ENCODE results near the gene FAAP100.

The FAAP100 gene

GRCh38 chr17:81579821-81580321, 27.7 kb upstream of the FAAP100 start:
- TF ChIP-seq GATA3 (IDR thresholded peaks at IDR 0.05; ENCODE audit: low read depth, low read length), result no peak
- no peak for TF ChIP-seq GATA2 (IDR thresholded peaks at IDR 0.05; ENCODE audit: low read depth, low read length)

DNA sequence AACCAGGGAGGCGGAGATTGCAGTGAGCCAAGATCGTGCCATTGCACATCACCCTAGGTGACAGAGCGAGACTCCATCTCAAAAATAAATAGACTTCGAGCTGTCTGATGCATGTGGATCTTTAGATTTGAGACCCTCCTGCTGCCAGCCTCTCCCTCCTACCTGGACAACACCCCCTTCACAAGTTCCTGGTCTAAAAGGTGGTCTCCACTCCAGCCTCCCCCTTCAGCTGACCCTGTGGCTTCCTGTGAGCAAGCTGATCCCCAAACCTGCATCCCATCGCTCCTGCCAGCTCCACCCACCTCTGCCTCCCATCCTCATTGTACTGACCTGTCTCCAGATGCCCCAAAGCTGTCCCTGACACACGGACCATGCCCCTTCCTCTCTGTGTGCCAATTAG, 27.1 kb upstream of the FAAP100 start:
- TF ChIP-seq GATA3 (IDR thresholded peaks at IDR 0.05; ENCODE audit: low read depth, low read length), result no peak
- no peak for TF ChIP-seq GATA2 (IDR thresholded peaks at IDR 0.05; ENCODE audit: low read depth, low read length)

DNA sequence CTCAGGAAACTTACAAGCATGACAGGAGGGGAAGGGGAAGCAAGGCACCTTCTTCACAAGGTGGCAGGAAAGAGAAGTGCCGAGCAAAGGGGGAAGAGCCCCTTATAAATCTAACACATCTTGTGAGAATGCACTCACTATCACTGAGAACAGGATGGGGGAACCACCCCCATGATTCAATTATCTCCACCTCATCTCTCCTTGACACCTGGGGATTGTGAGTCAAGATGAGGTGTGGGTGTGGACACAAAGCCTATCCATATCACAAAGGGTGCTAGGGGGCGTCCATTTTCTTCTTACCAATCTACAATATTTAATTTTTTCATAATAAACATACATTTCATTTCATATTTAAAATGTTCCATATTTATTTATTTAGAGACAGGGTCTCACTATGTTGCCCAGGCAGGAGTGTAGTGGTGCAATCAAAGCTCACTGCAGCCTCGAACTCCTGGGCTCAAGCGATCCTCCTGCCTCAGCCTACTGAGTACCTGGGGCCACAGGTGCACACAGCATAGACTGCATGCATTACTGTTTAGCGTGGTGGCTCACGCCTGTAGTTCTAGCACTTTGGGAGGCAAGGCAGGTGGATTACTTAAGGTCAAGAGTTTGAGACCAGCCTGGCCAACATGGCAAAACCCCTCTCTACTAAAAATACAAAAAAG, 26.5 kb upstream of the FAAP100 start:
- TF ChIP-seq GATA3 (IDR thresholded peaks at IDR 0.05; ENCODE audit: low read depth, low read length) (no peak), GATA2 (IDR thresholded peaks at IDR 0.05; ENCODE audit: low read depth, low read length) (no peak)

GRCh38 chr17:81578038-81578441, 25.9 kb upstream of the FAAP100 start:
- no peak for TF ChIP-seq GATA3 (IDR thresholded peaks at IDR 0.05; ENCODE audit: low read depth, low read length)

DNA sequence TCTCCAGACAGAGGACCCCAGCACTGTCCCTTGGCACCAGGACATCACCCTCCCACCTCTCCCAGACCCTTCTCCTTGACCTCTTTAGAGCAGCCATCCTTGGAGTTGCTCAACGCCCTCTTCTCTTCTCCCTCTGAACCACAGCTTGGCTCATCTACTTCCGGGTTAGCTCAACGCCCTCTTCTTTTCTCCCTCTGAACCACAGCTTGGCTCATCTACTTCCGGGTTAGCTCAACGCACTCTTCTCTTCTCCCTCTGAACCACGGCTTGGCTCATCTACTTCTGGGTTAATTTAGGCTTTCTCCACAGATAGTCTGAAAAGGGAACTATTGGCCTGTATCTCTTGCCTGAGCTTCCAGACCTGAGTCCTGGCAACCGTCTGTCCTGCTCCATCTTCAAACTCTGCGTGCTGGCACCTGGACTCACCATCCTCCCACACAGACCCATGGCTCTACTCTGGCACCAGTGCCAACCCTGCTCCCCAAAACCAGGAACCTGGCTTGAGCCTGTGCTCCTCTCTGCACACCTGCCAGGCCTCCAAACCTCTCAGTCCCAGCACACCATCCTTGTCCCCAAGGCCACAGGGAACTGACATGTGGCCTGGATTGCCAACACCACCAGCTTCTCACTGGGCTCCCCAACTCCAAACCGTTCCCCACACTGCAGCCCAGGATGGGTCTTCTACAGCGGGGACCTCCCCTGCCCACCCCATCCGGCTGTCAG, 25.3 kb upstream of the FAAP100 start:
- TF ChIP-seq GATA2 (IDR thresholded peaks at IDR 0.05; ENCODE audit: low read depth, low read length) (no peak), GATA3 (IDR thresholded peaks at IDR 0.05; ENCODE audit: low read depth, low read length) (no peak)

DNA sequence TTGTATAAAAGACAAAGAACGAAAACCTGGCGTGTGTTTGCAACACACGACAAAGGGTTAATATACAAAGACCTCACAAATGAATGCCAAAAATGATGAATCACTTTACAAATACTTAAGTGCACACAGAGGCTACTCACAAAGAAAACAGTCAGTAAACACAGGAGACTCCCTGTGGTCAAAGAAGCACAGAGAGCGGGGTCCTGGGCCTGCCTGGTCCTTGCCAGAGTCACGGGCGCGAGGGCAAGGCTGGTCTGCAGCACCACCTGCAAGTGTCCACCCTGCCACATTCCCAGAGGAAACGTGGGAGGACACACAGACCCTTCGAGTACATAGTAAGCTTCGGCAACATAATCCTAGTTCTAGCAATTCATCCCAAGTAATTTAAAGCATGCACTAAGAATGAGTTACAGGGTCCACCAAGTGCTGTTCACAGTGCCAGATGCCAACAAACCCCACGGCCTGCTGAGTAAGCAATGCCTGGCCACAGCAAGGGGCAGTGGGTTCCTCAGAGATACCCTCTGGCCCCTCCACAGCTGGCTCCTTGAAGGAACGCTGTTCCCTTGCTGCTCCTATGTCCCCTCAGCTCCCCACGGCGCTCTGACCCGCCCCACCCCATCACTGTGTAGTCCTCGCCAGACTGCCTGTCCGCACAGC, 24.6 kb upstream of the FAAP100 start:
- TF ChIP-seq GATA2 (IDR thresholded peaks at IDR 0.05; ENCODE audit: low read depth, low read length), result no peak
- no peak for TF ChIP-seq GATA3 (IDR thresholded peaks at IDR 0.05; ENCODE audit: low read depth, low read length)

DNA sequence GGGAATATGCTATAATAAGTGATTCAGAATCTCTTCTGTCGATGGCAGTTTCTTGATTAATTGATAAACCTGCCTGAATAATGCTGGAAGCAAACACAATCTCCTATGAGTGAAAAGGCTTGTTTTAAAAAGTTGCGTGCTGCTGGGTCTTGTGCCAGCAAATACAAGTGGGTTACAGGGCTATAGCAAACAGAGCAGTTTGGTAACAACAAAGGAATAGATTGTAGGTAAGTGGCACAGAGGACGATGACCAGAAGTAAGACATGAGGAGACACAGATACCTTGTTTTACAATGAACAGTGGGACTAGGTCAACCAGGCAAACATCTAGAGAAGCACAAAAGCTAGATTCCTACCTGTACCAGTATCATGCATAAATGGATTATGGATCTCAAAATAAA, 23.7 kb upstream of the FAAP100 start:
- TF ChIP-seq GATA3 (IDR thresholded peaks at IDR 0.05; ENCODE audit: low read depth, low read length) (no peak), GATA2 (IDR thresholded peaks at IDR 0.05; ENCODE audit: low read depth, low read length) (no peak)

DNA sequence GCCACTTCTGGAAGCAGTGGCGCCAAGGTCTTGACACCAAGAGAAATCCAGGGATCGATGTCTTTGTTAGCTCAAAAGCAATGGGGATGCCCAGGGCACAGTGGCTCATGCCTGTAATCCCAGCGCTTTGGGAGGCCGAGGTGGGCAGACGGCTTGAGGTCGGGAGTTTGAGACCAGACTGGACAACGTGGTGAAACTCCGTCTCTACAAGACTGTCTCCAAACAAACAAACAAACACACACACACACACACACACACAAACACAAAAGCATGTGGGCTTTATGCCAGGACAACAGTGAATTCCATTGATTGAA, 22.4 kb upstream of the FAAP100 start:
- TF ChIP-seq GATA2 (IDR thresholded peaks at IDR 0.05; ENCODE audit: low read depth, low read length) (no peak), GATA3 (IDR thresholded peaks at IDR 0.05; ENCODE audit: low read depth, low read length) (no peak)

DNA sequence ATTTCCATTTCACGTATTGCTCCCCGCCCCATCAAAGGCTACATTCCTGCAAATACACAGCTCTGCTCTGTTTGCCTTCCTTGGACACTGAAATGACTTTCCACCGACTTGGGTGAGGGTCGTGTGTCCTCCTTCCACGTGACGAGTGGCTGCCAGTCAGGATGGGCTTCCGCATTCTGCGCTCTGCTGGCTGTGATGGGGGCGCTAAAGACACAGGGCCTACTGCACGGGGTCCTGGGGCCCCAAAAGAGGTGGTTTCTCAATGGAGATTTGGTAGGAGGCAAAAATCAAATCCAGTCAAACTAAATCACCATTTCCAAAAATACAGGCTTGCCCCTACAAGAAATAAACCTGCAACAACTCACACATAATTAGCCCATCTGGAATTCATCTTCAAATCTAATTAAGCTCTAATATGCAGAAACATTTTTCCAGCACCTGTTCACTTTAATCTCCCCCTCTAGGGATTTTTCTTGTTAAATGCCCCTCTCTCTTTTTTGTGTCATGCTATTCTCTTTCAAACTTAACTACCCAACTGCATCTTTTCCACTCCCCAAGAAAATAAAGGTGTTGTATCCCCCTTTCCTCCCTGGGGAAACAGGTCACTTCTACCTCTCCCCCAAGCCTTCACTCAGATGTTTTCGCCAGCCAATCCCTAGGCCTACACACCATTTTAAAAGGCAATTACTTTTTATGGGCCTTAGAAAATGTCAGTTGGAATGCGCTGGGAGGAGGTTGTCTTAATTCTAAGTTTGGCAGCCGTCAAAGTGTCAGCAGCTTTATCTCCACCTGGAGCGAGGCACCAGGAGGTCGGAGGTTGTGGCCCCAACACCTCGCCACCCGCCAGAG, 21.9 kb upstream of the FAAP100 start:
- TF ChIP-seq GATA3 (IDR thresholded peaks at IDR 0.05; ENCODE audit: low read depth, low read length) (no peak), GATA2 (IDR thresholded peaks at IDR 0.05; ENCODE audit: low read depth, low read length) (no peak)

- TF ChIP-seq GATA3 (IDR thresholded peaks at IDR 0.05; ENCODE audit: low read depth, low read length), result no peak
- TF ChIP-seq GATA2 (IDR thresholded peaks at IDR 0.05; ENCODE audit: low read depth, low read length), result no peak
These were observed 20.5 kb upstream of the FAAP100 start for GRCh38 chr17:81572563-81573168.

DNA sequence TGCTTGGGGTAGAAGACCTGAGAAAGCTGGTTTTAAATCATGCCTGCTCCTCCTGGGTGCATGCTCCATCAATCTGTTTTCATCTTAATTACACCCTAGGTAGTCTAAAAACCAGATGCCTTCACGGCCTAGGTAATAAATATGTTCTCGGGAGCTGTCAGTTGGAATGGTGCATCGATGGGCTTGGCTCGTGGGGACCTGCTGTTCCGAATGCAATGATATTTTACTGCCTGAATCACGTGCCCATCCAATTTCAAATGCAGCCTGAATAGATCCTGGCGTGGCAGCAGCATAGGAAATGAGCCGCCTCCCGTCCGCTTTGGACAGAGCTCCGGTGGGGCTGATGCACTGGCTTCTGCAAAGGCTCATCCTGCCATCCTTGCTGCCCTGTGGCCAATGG, 18.8 kb upstream of the FAAP100 start:
- no peak for TF ChIP-seq GATA3 (IDR thresholded peaks at IDR 0.05; ENCODE audit: low read depth, low read length)
- TF ChIP-seq GATA2 (IDR thresholded peaks at IDR 0.05; ENCODE audit: low read depth, low read length), result no peak

GRCh38 chr17:81569986-81570514, 17.9 kb upstream of the FAAP100 start:
- TF ChIP-seq GATA3 (IDR thresholded peaks at IDR 0.05; ENCODE audit: low read depth, low read length) (no peak), GATA2 (IDR thresholded peaks at IDR 0.05; ENCODE audit: low read depth, low read length) (no peak)

- TF ChIP-seq GATA2 (IDR thresholded peaks at IDR 0.05; ENCODE audit: low read depth, low read length) (no peak), GATA3 (IDR thresholded peaks at IDR 0.05; ENCODE audit: low read depth, low read length) (no peak)
These were observed 16.3 kb upstream of the FAAP100 start for GRCh38 chr17:81568416-81568815.
